BE2C (cell line): Measurements from ENCODE around the gene SEMA4D.
"Not testable (repeated sequence)": the region's sequence is repeated elsewhere in the genome, so short reads cannot be mapped to it uniquely, and the experiment has no call there.

Experiments
- DNase-seq: peaks from one replicate; pipeline ENCODE4 v3.0.0-alpha.2; 2020
- H3K27me3 ChIP-seq: fragments of 250-450 bp; sonication (Bioruptor Pico); 2 replicates; pipeline ENCODE4 v1.5.1; 2020; ENCODE audit warnings: mild to moderate bottlenecking
- H3K36me3 ChIP-seq: fragments of 250-450 bp; sonication (Bioruptor Pico); 2 replicates; pipeline ENCODE4 v1.5.1; 2020; ENCODE audit warnings: mild to moderate bottlenecking
- H3K4me1 ChIP-seq: fragments of 250-450 bp; sonication (Bioruptor Pico); 2 replicates; pipeline ENCODE4 v1.5.1; 2020
- H3K4me3 ChIP-seq: 2 replicates; pipeline ENCODE4 v1.5.1; 2011; ENCODE audit warnings: low read depth, low read length
- H3K9me3 ChIP-seq: fragments of 250-450 bp; sonication (Bioruptor Pico); 2 replicates; pipeline ENCODE4 v1.5.1; 2020
- TF ChIP-seq, protein P1 (sequence below): IDR thresholded peaks from 2 replicates; pipeline ENCODE4 v1.5.1; 2012; ENCODE audit warnings: mild to moderate bottlenecking, low read depth, low read length

Gene SEMA4D

DNA sequence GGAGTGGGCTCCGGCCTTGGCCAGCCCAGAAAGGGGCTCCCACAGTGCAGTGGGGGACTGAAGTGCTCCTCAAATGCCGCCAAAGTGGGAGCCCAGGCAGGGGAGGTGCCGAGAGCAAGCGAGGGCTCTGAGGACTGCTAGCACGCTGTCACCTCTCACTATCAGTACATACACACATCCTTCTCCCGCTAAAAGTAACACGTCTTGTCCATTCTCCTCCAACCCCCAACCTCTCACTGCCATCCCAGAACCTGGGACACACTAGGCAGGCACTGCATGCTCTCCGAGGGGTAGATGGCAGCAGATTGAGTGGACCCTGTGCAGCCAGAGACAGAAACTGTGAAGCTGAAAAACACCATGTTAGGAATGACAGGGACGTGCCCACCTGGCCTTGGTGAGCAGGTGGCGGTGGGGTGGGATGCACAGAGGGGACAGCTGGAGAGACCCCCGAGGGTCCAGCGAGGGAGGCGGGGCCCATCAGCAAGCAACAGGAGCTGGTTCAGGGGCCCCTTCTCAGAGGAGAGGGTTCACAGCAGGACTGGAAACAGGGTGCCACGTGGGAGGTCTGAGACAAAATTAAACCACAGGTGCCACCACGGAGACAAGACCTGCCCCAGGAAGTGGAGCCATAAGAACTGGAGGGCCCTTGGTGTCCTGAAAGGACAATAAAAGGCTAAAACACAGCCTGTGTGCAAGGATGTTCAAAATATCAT, 16.9 kb downstream of the SEMA4D start:
- Histone ChIP-seq H3K27me3 (no peaks in the 10 kb centered on the region), H3K4me3 (no peak overlapping the region), H3K9me3 (no peaks in the 10 kb centered on the region), H3K36me3 (no peaks in the 10 kb centered on the region), H3K4me1 (no peaks in the 10 kb centered on the region; the same call in 1 of the 2 replicates)
- TF ChIP-seq, protein P1, sequence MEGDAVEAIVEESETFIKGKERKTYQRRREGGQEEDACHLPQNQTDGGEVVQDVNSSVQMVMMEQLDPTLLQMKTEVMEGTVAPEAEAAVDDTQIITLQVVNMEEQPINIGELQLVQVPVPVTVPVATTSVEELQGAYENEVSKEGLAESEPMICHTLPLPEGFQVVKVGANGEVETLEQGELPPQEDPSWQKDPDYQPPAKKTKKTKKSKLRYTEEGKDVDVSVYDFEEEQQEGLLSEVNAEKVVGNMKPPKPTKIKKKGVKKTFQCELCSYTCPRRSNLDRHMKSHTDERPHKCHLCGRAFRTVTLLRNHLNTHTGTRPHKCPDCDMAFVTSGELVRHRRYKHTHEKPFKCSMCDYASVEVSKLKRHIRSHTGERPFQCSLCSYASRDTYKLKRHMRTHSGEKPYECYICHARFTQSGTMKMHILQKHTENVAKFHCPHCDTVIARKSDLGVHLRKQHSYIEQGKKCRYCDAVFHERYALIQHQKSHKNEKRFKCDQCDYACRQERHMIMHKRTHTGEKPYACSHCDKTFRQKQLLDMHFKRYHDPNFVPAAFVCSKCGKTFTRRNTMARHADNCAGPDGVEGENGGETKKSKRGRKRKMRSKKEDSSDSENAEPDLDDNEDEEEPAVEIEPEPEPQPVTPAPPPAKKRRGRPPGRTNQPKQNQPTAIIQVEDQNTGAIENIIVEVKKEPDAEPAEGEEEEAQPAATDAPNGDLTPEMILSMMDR = no peak
- no peak for DNase-seq

DNA sequence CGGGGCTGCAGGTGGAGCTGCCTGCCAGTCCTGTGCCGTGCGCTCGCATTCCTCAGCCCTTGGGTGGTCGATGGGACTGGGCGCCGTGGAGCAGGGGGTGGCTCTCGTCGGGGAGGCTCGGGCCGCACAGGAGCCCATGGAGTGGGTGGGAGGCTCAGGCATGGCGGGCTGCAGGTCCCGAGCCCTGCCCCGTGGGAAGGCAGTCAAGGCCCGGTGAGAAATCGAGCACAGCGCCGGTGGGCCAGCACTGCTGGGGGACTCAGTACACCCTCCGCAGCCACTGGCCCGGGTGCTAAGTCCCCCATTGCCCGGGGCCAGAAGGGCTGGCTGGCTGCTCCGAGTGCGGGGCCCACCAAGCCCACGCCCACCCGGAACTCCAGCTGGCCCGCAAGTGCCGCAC, 17.5 kb downstream of the SEMA4D start:
- not testable (repeated sequence) for H3K9me3 ChIP-seq, H3K27me3 ChIP-seq, H3K36me3 ChIP-seq, H3K4me1 ChIP-seq, DNase-seq, H3K4me3 ChIP-seq

DNA sequence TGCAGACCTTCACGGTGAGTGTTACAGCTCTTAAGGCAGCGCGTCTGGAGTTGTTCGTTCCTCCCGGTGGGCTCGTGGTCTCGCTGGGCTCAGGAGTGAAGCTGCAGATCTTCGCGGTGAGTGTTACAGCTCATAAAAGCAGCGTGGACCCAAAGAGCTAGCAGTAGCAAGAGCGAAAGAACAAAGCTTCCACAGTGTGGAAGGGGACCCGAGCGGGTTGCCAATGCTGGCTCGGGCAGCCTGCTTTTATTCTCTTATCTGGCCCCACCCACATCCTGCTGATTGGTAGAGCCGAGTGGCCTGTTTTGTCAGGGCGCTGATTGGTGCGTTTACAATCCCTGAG, 18.3 kb downstream of the SEMA4D start:
- H3K9me3 ChIP-seq, H3K4me3 ChIP-seq, H3K4me1 ChIP-seq, H3K36me3 ChIP-seq, DNase-seq, H3K27me3 ChIP-seq: not testable (repeated sequence)

DNA sequence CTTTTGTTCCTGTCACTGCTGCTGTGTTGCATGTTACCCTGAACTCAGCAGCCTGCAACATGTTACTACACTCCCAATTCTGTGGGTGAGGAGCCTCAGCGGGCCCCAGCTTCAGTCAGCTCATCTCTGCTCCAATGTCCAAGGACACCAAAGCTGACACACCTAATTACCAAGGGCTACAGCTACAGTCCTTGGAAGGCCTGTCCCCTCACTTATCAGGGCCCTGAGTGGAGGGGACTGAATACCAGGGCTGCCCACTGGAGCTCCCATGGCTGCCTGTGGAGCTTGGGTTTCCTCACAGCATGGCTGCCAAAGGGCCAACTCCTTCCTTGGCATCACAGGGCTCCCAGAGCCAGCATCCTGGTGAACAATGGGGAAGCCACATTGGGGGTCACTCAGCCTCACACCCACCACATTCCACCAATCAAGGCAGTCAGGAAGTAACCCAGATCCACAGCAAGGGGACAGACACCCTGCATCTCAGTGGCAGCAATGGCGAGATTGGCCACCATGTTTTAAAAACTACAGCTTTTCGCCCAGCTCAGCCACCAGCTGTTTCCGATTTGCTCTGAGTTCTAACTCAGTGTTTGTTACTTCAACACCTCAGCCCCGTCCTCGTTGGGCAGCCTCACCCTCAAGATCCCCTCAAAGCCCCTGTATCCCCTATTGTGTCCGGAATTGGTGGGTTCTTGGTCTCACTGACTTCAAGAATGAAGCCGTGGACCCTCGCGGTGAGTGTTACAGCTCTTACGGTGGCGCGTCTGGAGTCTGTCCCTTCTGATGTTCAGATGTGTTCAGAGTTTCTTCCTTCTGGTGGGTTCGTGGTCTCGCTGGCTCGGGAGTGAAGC, 18.9 kb downstream of the SEMA4D start:
- Histone ChIP-seq H3K9me3 (no peaks in the 10 kb centered on the region), H3K27me3 (no peaks in the 10 kb centered on the region), H3K4me1 (peaks cover 2% of the 10 kb centered on the region), H3K4me3 (no peak overlapping the region), H3K36me3 (no peaks in the 10 kb centered on the region)
- TF ChIP-seq, protein P1 = no peak
- DNase-seq = no peak

DNA sequence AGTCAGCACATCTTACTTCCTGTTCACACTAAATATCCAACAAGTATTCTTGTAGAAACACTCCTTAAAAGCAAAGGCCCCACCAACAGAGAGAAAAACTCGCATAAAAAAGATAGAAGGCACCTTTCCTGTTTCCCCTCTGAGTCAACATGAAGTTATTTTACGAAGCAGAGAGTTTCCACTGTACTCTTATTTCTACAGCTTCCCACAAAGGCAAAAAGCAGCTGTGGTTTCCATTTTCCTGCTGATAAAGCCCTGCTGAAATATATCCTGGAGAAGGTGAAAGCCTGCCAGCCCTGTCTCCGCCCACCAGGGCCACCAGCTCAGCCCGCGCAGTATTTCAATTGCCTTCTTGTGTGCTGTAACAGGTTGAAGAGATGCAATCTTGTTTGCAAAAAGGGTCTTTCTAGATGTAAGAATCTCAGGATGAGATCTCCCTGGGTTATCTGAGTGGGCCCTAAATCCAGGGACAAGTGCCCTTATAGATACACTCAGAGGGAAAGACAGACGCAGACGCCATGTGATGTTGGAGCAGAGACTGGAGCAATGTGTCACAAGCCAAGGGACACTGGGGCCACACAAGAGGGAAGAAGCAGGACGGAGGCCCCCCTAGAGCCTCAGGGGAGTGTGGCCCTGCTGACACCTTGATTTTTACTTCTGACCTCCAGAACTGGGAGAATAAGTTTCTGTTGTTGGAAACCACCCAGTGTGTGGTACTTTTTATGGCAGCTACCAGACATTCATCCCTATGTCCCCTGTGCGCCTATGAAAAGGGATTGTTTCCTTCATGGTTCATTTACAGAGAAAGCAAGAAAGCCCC, 19.9 kb downstream of the SEMA4D start:
- Histone ChIP-seq H3K9me3 (no peaks in the 10 kb centered on the region), H3K4me3 (no peak overlapping the region), H3K4me1 (peaks cover 3% of the 10 kb centered on the region), H3K27me3 (no peaks in the 10 kb centered on the region), H3K36me3 (no peaks in the 10 kb centered on the region)
- DNase-seq = no peak
- TF ChIP-seq, protein P1 = no peak

DNA sequence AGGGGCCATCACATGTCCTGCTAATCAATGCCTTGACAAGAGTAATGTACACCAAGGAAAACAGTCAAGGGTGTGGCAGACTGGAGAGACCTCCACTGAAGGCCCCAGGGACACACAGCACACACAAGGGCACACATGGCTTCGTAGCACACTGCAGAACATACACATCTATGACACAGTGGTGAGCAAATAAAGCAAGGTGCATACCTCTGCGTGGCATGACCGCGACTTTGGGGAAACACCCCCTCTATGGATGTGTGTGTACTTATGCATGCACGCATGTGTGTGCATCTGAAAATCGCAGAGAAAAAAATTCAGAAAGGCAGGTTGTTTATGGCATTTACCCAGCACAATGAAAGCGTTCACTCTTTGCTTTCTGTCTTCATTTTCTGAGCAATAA, 20.5 kb downstream of the SEMA4D start:
- Histone ChIP-seq H3K9me3 (no peaks in the 10 kb centered on the region), H3K36me3 (no peaks in the 10 kb centered on the region), H3K4me1 (peaks cover 3% of the 10 kb centered on the region), H3K4me3 (no peak overlapping the region), H3K27me3 (no peaks in the 10 kb centered on the region)
- TF ChIP-seq, protein P1 = no peak
- DNase-seq = no peak
